ENCODE results near the gene SAGE1. TPM values are rescaled to one million over a fixed set of nuclear protein-coding genes. Genes with fewer than 3 reads are reported as not detected.

SAGE1 gene
- total and polyA plus RNA-seq, 4 donors: not detected

DNA sequence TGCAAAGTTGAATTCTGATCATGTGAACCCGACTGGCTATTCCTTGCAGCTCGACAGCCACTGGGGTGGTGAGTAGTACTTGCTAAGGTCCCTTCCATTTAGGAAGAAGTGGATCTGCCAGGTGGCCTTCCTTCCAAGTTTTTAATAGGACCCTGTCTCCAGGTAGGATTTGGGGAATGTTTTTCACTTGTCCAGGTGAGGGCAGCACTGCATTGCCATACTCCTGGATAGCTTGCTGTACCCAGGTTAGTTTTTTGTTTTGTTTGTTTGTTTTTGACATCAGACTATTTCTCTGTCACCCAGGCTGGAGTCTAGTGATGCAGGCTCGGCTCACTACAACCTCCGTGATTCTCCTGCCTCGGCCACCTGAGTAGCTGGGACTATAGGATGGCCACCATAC is 29.8 kb downstream of the SAGE1 start:
- no peak overlapping the region for H3K27ac ChIP-seq (ENCODE audit: low read depth in 1 of 2, low read length in 1 of 2)
- no peak for ATAC-seq (ENCODE audit: insufficient read depth, low FRiP score)
- DNase-seq: no peak
- peaks cover 2 to 5% (median 3%) of the 10 kb centered on the region in 3 donors for H3K27me3 ChIP-seq (ENCODE audit: control insufficient read depth in 3 of 3, insufficient read depth in 3 of 3, low read length in 2 of 3)
- H3K9me3 ChIP-seq (ENCODE audit: control insufficient read depth in 4 of 4, insufficient read depth in 3 of 4, low read length in 3 of 4): peaks cover 0 to 3% (median 0%) of the 10 kb centered on the region in 4 donors
- TF ChIP-seq, protein P1, sequence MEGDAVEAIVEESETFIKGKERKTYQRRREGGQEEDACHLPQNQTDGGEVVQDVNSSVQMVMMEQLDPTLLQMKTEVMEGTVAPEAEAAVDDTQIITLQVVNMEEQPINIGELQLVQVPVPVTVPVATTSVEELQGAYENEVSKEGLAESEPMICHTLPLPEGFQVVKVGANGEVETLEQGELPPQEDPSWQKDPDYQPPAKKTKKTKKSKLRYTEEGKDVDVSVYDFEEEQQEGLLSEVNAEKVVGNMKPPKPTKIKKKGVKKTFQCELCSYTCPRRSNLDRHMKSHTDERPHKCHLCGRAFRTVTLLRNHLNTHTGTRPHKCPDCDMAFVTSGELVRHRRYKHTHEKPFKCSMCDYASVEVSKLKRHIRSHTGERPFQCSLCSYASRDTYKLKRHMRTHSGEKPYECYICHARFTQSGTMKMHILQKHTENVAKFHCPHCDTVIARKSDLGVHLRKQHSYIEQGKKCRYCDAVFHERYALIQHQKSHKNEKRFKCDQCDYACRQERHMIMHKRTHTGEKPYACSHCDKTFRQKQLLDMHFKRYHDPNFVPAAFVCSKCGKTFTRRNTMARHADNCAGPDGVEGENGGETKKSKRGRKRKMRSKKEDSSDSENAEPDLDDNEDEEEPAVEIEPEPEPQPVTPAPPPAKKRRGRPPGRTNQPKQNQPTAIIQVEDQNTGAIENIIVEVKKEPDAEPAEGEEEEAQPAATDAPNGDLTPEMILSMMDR (IDR thresholded peaks at IDR 0.05; ENCODE audit: control extremely low read depth, extremely low read depth): no peak
- H3K4me3 ChIP-seq: no peak overlapping the region
- H3K9ac ChIP-seq (ENCODE audit: insufficient read depth in 1 of 2, low read length in 2 of 2): no peak overlapping the region
- no peaks in the 10 kb centered on the region for H3K36me3 ChIP-seq (ENCODE audit: control insufficient read depth in 4 of 4, insufficient read depth in 4 of 4, low read length in 4 of 4)
- no peaks in the 10 kb centered on the region for H3K4me1 ChIP-seq (ENCODE audit: control insufficient read depth in 5 of 5, insufficient read depth in 5 of 5, low read length in 5 of 5)
- WGBS, 2 donors: 59 to 81% methylated on average over 5 of the region's 5 CpGs

DNA sequence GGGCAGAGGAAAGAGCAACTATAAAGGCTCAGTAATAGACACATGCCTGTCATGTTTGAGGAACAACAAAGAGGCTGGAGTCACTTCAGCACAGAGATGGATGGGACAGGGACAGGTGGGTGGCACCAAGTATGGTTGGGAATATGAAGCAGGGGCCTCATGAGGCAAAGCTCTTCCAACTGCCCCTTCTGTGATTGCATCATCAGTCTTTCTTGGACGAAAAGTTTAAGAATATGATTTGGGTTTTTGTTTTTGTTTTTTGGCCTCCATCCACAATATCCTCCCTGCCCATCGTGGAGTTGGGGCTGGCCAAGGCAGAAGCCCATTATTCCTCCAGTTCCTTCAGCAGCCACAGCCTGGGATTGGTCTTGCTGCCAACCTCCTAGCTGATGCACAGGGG is 34.4 kb downstream of the SAGE1 start:
- DNase-seq (peak in 1 of 3 donors; percentile 1), ATAC-seq (ENCODE audit: insufficient read depth, low FRiP score) (no peak)
- Histone ChIP-seq H3K36me3 (ENCODE audit: control insufficient read depth in 4 of 4, insufficient read depth in 4 of 4, low read length in 4 of 4) (no peaks in the 10 kb centered on the region), H3K9me3 (ENCODE audit: control insufficient read depth in 4 of 4, insufficient read depth in 3 of 4, low read length in 3 of 4) (peaks cover 0 to 3% (median 0%) of the 10 kb centered on the region in 4 donors), H3K4me3 (no peak overlapping the region), H3K9ac (ENCODE audit: insufficient read depth in 1 of 2, low read length in 2 of 2) (no peak overlapping the region), H3K27ac (ENCODE audit: low read depth in 1 of 2, low read length in 1 of 2) (no peak overlapping the region), H3K4me1 (ENCODE audit: control insufficient read depth in 5 of 5, insufficient read depth in 5 of 5, low read length in 5 of 5) (no peaks in the 10 kb centered on the region), H3K27me3 (ENCODE audit: control insufficient read depth in 3 of 3, insufficient read depth in 3 of 3, low read length in 2 of 3) (peaks cover 2 to 7% (median 3%) of the 10 kb centered on the region in 3 donors)
- WGBS, 2 donors: 36 to 66% methylated on average over 2 of the region's 2 CpGs
- TF ChIP-seq, protein P1 (IDR thresholded peaks at IDR 0.05; ENCODE audit: control extremely low read depth, extremely low read depth): no peak

DNA sequence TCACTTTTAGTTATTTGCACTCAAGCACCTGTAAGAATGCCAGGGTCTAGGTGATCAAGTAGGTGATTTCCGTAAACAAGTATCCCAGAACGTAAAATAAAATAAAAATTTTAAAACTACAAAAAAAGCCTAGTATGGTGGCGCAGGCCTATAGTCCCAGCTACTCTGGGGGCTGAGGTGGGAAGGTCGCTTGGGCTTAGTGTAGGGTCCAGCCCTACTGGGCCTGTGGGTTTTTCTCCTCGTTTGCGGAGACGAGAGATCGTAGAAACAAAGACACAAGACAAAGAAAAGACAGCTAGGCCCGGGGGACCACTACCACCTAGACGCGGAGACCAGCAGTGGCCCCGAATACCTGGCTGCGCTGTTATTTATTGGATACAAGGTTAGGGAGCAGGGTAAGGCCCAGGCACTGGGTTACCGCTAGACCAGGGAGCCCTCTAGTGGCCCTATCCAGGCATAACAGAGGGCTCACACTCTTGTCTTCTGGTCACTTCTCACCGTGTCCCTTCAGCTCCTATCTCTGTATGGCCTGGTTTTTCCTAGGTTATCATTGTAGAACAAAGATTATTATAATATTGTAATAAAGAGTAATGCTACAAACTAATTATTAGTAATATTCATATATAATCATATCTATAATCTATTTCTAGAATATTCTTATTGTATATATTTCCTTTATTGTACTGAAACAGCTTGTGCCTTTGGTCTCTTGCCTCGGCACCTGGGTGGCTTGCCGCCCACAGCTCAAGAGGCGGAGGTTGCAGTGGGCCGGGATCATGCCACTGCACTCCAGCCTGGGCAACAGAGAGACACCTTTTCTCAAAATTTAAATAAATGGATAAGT is 38.4 kb downstream of the SAGE1 start:
- 41 to 53% methylated on average over 17 to 19 of the region's 19 CpGs for WGBS, 2 donors
- no peak overlapping the region for H3K27ac ChIP-seq (ENCODE audit: low read depth in 1 of 2, low read length in 1 of 2)
- peaks cover 0 to 1% (median 0%) of the 10 kb centered on the region in 4 donors for H3K36me3 ChIP-seq (ENCODE audit: control insufficient read depth in 4 of 4, insufficient read depth in 4 of 4, low read length in 4 of 4)
- H3K27me3 ChIP-seq (ENCODE audit: control insufficient read depth in 3 of 3, insufficient read depth in 3 of 3, low read length in 2 of 3): peaks cover 0 to 7% (median 0%) of the 10 kb centered on the region in 3 donors
- no peak overlapping the region for H3K9ac ChIP-seq (ENCODE audit: insufficient read depth in 1 of 2, low read length in 2 of 2)
- ATAC-seq (ENCODE audit: insufficient read depth, low FRiP score): peak; percentile 72
- no peaks in the 10 kb centered on the region for H3K9me3 ChIP-seq (ENCODE audit: control insufficient read depth in 4 of 4, insufficient read depth in 3 of 4, low read length in 3 of 4)
- H3K4me3 ChIP-seq: no peak overlapping the region
- peak; percentile 19 to 49 (median 29) for DNase-seq
- H3K4me1 ChIP-seq (ENCODE audit: control insufficient read depth in 5 of 5, insufficient read depth in 5 of 5, low read length in 5 of 5): no peaks in the 10 kb centered on the region
- TF ChIP-seq, protein P1 (IDR thresholded peaks at IDR 0.05; ENCODE audit: control extremely low read depth, extremely low read depth): peak; percentile 35

All from lung (tissue), 12 donors.